T47D (cell line): Measurements from ENCODE around the gene RIMS4.
"Not testable (repeated sequence)": the region's sequence is repeated elsewhere in the genome, so short reads cannot be mapped to it uniquely, and the experiment has no call there.

ENCODE experiments used
- DNase-seq, 2 experiments: peaks; one replicate each; pipeline versions ENCODE4 v3.0.0 to v3.0.0-alpha.2; 2011 to 2012; ENCODE audit warnings: low read depth in 1 of 2, low spot score in 1 of 2
- JUND ChIP-seq: IDR thresholded peaks from 2 replicates; pipeline ENCODE4 v1.6.1; 2012; ENCODE audit warnings: low read depth
- in situ Hi-C: cut with HindIII; loops from 2 replicates; pipeline ENCODE4 v1.10.0; 2016; ENCODE audit warnings: low sequenced_read_pairs, low pct_unique_long_range_greater_than_20kb

RIMS4 gene

GRCh38 chr20:44781118-44781517, 29.2 kb downstream of the RIMS4 start:
- no peak for DNase-seq
- in situ Hi-C loops, result no loop called here
- no peak for TF ChIP-seq JUND

- peak; percentile 67 to 84 for DNase-seq
- TF ChIP-seq JUND, result no peak
- in situ Hi-C loops, result no loop called here
Measured at GRCh38 chr20:44780226-44780625, 30.1 kb downstream of the RIMS4 start.

DNA sequence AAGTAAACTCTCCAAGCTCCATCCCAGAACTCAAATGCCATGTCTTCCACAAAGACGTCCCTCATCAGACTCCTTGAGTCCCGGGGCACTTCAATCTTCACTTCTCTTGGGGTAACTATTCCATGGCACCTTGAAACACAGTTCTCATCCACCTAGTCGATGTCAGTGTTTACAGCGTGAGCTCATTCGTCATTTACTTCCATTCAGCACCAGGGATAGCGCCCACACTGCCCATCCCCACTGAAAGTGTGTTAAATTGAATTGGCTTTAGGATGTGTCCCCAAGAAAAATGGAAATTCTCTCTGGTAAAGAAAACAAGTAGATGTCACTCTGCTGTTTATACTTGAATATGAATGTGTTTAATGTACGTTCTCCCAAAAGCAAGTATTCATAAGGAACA, 33.4 kb downstream of the RIMS4 start:
- no peak for TF ChIP-seq JUND
- peak; percentile 48 to 81 for DNase-seq

GRCh38 chr20:44773070-44773829, 37.1 kb downstream of the RIMS4 start:
- no peak for DNase-seq
- in situ Hi-C loops, result no loop called here
- TF ChIP-seq JUND, result no peak

More for the DNA sequence above, 33.4 kb downstream of the RIMS4 start:
- in situ Hi-C loops, result no loop called here

GRCh38 chr20:44772636-44773035, 37.7 kb downstream of the RIMS4 start:
- DNase-seq, result no peak
- in situ Hi-C loops, result no loop called here
- no peak for TF ChIP-seq JUND

DNA sequence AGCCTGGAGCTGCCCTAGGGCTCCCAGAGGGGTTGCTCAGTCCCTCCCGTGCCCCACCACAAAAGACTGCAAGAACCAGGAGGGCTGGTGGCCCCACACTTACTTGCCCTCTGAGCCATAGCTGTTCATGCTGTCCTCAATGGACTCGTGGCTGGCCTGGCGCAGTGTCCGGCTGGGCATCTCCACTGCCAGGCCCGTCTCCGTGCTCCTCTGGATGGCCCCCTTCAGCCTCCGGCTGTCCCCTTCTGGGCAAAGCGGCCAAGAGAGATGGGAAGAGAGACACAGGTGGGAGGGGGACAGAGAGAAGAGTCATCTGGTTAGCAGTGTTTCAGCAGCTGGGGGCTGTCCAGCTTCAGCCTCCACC, 39.2 kb downstream of the RIMS4 start:
- TF ChIP-seq JUND, result no peak
- in situ Hi-C loops, result no loop called here
- no peak for DNase-seq

DNA sequence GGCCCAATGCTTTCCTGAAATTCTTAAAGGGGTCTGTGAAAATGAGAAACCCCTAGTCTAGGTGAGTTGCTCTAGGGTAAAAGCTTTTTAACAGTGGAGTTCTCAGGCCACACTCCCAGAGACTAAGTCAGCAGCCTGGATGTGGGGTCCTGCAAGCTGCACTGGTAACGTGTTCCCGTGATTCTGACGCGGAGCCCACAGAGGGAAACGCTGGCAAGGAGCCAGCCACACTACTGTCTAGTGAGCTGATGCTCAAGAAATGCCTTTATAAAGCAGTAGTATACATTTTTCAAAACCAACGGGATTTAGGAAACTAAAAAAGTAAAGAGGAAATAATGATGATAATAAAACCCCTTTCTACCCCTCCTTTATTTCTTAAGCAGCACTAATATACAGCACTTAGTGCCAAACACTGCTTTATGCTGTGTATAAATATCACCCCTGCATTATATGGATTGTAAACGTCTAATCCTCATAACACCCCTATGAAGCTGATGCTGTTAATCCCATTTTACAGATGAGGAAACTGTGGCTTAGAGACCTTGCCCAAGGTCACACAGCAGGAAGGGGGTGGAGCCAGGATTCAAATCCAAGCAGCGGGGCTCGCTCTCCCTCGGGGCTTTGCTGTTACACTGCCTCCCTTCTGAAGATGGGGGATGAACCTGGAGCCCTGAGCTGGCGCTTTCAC, 39.7 kb downstream of the RIMS4 start:
- in situ Hi-C loops, result no loop called here
- no peak for DNase-seq
- TF ChIP-seq JUND, result no peak

DNA sequence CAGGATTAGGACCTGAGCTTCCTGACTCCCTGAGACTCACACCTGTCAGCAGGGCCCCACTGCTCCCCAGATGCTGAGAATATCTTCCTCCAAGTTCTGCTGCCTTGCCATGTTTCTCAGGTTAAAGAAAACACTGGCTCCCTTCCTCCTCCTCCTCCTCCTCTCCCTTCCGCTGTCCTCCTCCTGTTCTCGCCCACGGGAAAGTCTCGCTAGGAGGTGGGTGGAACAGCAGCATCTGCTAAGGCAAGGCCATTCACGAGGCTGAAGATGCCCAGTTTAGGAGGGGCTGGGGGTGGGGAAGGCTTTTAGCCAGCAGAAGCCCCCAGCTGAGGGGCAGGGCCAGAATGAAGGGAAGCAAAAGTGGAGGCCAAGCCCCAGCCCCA, 40.9 kb downstream of the RIMS4 start:
- in situ Hi-C loops, result no loop called here
- TF ChIP-seq JUND, result no peak
- no peak for DNase-seq

GRCh38 chr20:44768854-44769480, 41.4 kb downstream of the RIMS4 start:
- TF ChIP-seq JUND, result no peak
- no peak for DNase-seq
- in situ Hi-C loops, result no loop called here

- DNase-seq, result no peak
- TF ChIP-seq JUND, result no peak
- in situ Hi-C loops, result no loop called here
Measured at GRCh38 chr20:44768256-44768655, 42.1 kb downstream of the RIMS4 start.

DNA sequence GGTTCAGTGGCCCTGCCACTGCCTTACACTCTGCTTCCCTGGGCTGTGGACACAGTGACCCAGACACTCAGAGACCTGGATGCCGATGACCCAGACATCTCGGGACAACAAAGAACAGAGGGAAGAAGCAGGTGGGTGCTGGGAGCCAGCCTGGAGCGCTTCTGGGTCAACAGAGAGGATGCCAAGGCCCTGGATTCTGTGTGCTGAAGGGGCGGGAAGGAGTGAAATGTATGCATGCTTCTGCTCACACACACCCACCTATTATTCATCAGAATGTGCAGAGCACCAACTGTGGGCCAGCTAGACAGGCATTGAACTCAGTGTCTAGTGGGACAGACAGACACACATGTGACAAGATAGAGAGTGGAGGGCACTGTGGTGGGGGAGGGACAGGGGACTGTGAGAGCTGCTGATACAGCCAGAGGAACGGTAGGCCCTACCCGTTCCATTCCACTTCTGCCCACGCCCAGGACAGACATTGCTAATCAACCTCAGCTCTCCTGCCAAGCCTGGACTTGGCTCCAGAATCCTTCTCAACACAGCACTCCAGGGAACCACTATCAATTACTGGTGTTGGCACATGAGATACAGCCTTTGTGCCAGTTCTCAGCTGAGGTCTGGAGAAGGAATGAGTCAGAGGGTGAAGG, 44.5 kb downstream of the RIMS4 start:
- no peak for TF ChIP-seq JUND
- in situ Hi-C loops, result no loop called here
- DNase-seq, result peak in 1 of 2 experiments; percentile 84

DNA sequence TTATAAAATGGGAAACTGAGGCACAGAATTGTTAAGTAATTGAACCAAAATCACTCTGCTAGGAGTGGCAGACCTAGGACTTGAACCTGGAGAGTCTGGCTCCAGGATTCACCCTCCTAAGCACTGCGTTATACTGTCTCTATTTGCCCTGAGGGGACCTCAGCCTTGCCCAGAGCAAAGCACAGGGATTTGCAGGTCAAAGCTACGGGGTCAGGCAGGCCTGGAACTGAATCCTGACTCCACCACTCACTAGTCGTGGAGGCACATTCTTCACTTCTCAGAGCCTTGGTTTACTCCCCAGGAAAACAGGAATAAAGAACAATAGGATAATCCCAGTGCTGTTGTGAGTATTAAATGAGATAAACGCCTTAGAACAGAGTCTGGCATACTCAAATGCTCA, 45.3 kb downstream of the RIMS4 start:
- no peak for TF ChIP-seq JUND
- DNase-seq, result peak in 1 of 2 experiments; percentile 54
- in situ Hi-C loops, result no loop called here

- in situ Hi-C loops, DNase-seq: not testable (repeated sequence)
Measured at GRCh38 chr20:44763798-44764197, 46.5 kb downstream of the RIMS4 start.
